Measurements from ENCODE around the gene EMP1. TPM values are rescaled to one million over a fixed set of nuclear protein-coding genes. Genes with fewer than 3 reads are reported as not detected.

Gene EMP1
- total RNA-seq, 1 experiment from 2014 or later: 97.8 TPM

- DNase-seq (ENCODE audit: low spot score): no peak
Measured at GRCh38 chr12:13222076-13222475, 25.6 kb downstream of the EMP1 start.

DNA sequence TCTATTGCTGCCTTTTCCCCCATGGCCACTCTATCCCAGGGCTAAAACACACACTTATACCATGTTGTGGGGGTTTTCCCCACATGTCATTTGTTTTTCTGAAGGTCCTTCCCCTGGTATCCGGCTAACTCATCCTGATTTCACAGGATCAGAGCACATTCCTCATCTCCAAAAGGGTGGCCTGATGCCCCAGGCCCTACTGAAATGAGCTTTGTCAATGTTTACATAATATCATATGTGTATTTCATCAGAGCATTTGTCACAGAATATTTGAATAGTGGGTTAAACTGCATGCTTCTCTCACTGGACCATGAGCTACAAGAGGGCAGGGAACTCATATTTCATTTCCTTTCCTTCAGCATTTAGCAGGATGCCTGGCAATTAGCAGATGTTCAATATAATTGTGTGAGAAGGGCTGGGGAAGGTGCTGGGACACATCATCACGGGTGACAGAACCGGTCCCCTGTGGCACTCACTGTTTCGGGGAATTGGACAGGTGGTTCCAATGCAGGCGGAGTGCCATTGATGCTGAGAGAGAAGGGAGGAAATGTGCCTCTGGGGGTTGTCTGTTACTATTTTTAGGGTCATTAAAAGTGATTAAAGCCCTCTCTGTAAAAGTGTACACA, 26.8 kb downstream of the EMP1 start:
- DNase-seq (ENCODE audit: low spot score): peak; percentile 78

GRCh38 chr12:13223941-13224340, 27.4 kb downstream of the EMP1 start:
- no peak for DNase-seq (ENCODE audit: low spot score)

DNA sequence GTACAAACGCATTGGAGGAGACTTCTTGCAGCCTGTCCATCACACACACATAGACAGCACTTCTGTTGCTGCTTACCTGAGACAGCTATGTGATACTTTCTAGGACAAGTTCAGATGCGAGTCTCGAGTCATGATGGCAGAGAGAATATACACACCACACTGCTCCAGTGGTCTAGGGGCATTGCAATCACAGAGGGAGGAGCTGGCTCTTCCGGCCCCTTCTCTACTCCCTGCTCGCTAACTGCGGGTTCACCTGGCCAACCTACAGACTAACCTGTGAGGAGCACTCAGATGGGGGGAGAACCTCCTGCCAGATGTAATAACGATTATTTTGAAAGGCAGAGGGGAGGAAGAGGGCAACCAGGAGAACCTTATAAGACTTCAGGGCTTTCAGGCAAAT, 30.7 kb downstream of the EMP1 start:
- no peak for DNase-seq (ENCODE audit: low spot score)

- no peak for DNase-seq (ENCODE audit: low spot score)
Measured at GRCh38 chr12:13228579-13228978, 32.1 kb downstream of the EMP1 start.

DNA sequence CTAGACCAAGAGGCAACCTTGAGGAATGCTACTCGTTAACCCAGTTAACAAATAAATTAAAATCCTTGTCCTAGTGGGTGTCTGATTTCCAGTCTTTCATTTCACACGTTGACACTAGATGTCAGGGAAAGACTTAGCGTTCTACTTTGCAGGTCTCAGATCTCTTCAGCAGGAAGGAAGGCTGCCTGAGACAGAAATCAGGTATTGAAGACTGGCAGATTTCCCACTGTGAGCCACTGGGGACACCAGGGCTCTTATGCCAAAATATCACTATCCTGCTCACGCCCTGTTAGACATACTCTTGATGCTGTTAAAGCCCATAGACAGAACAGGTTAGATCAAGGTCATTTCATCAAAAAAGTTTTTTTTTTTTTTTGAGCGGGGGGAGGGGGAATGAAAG, 33.0 kb downstream of the EMP1 start:
- no peak for DNase-seq (ENCODE audit: low spot score)

DNA sequence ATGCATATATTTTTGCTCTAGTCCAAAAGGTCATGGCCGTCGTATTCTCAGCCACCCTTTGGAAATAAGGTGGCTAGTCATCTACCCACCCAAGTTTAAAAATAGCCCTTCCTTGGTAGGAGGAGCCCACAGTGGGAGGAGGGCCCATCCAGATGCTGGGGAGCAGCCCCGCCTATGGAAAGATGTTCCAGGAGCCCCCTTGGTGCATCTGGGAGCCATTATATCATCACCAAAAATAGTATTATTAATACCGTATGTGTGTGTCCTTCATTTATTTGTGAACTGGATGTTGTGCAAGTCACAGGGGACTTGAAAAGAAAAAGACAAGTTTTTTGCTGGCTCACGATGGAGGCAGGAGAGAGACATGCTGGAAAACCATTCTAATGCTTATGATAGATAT, 34.0 kb downstream of the EMP1 start:
- DNase-seq (ENCODE audit: low spot score): no peak

DNA sequence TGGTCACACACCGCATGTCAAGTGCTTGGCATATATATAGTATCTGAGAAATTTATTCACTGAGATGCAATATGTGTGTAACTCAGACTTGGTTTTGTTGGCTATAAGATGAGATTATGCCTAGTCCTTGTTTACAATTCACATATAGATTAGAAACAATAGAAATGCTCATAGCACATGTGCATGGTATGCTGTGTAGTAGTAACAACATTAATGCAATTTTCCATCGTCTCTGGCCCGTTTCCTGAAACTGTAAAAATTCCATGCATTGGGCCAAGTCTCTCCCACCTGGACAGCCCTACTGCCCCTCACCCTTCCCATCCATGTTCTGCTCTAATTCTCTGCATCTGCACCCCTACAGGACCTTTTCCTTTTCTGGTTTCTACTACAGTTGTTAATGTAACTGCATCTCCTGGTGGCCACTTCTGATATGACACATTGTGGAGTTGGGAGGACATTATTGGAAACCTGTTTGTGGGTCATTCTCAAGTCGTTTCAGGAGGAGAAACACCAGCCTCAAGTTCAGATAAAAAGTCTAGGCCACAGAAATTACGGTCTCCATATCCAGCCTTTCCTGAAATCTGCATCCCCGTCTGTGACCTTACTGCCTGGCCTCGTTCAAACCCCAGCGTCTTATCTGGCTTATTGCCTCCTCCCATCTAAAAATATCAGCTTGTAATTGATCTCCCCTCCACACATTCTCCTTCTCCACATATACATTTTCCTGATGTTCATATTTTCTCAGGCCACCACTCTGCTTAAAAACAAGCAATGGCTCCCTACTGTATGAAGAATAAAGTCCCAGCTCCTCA, 37.5 kb downstream of the EMP1 start:
- DNase-seq (ENCODE audit: low spot score): peak; percentile 62

- DNase-seq (ENCODE audit: low spot score): no peak
Measured at GRCh38 chr12:13238204-13238603, 41.7 kb downstream of the EMP1 start.

DNA sequence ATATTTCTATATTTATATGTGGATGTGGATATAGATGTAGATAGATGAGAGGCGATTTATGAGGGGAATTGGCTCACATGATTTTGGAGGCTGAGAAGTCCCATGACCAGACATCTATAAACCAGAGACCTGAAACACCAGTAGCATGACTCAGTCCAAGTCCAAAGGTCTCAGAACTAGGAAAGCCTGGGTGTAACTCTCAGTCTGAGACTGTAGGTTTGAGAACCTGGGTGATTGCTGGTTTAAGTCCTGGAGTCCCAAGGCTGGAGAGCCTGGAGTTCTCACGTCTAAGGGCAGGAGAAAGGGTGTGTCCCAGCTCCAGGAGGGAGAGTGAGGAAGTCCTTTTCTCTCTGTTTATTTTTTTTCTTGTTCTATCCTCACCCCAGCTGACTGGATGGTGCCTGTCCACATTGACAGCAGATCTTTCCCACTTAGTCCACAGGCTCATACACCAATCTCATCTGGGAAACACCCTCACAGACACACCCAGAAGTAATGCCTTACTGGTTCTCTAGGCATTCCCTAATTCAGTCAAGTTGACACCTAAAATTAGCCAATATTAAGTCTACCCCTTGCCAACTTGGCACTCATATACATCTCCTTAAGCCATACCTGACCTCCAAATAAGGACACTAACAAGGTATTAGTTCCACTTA, 45.4 kb downstream of the EMP1 start:
- DNase-seq (ENCODE audit: low spot score): no peak

DNA sequence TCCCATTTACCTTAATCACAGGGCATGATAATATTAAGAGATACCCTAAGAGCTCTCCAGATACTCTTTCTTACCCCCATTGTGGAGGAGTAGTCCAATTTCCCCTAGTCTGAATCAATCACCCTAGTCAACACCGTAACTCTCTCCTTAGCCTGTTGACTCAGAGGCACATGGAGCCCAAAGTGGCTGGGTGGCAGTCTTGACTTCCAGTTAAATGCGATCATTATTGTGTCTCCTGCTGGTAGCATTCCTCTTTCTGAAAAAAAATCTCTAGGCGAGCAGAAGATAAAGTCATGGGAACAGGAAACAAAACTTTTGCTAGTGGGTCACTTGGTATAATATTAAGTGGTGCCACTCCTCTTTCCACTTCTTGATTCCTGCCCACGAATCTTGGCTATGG, 46.4 kb downstream of the EMP1 start:
- no peak for DNase-seq (ENCODE audit: low spot score)

DNA sequence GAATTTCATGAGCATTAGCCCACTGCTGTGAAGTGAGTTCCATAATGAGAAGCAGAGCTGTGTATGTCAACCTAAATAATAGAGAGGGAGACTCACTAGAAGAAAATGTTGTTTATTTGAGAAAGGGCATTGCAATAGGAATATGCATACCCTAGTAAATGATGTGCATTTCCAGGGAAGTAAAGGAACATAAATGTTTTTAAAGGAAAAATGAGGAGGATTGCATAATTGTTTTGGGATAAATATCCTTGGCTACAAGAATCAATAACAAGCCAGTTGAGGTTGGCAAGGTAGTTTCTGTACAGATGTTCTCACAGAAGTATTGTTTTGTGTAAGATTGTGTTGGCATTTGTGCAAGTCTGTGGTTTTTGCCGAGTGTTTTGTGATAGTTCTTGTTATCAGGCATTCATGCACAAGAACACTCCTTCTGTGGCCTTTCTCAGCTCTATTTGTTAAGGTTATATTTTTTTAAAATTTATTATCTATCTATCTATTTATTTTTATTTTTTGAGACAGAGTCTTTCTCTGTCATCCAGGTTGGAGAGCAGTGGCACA, 47.1 kb downstream of the EMP1 start:
- DNase-seq (ENCODE audit: low spot score): no peak

GRCh38 chr12:13247596-13247995, 51.1 kb downstream of the EMP1 start:
- no peak for DNase-seq (ENCODE audit: low spot score)

- no peak for DNase-seq (ENCODE audit: low spot score)
Measured at GRCh38 chr12:13248964-13249363, 52.4 kb downstream of the EMP1 start.

- no peak for DNase-seq (ENCODE audit: low spot score)
Measured at GRCh38 chr12:13250416-13250815, 53.9 kb downstream of the EMP1 start.

GRCh38 chr12:13251521-13251920, 55.0 kb downstream of the EMP1 start:
- no peak for DNase-seq (ENCODE audit: low spot score)

- no peak for DNase-seq (ENCODE audit: low spot score)
Measured at GRCh38 chr12:13252024-13252423, 55.5 kb downstream of the EMP1 start.

GRCh38 chr12:13252616-13253015, 56.1 kb downstream of the EMP1 start:
- DNase-seq (ENCODE audit: low spot score): no peak

DNA sequence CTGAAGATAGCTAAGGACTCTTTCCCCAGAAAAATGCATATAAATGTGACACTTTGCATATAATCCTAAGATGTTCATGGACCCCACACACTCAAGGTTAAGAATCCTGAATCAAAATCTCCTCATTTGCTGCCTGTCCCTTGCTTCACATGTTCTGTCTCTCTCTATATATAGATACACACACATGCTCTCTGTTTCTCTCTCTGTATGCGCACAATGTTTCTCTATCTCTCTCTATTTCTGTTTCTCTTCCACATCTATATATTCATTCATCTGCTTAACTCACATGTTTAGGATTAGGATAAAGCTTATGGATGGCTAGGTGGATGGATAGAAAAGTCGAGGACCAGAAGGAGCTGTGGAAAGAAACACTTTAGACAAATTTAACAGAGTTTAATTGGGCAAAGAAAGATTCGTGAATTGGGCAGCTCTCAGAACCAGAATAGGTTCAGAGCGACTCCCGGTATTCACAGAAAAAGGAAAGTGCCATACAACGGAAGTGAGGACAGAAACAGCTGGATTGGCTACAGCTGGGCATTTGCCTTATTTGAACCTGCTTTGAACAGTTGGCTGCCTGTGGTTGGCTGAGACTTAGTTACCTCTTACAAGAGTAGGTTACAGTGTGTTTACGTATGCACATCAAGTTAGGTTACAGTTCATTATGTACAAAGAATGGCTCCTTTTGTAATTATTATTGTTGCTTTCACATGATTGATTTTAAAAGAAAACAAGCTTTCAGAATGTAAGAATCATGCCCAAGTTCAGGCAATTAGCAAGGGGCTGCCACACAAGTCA, 57.6 kb downstream of the EMP1 start:
- DNase-seq (ENCODE audit: low spot score): no peak

DNA sequence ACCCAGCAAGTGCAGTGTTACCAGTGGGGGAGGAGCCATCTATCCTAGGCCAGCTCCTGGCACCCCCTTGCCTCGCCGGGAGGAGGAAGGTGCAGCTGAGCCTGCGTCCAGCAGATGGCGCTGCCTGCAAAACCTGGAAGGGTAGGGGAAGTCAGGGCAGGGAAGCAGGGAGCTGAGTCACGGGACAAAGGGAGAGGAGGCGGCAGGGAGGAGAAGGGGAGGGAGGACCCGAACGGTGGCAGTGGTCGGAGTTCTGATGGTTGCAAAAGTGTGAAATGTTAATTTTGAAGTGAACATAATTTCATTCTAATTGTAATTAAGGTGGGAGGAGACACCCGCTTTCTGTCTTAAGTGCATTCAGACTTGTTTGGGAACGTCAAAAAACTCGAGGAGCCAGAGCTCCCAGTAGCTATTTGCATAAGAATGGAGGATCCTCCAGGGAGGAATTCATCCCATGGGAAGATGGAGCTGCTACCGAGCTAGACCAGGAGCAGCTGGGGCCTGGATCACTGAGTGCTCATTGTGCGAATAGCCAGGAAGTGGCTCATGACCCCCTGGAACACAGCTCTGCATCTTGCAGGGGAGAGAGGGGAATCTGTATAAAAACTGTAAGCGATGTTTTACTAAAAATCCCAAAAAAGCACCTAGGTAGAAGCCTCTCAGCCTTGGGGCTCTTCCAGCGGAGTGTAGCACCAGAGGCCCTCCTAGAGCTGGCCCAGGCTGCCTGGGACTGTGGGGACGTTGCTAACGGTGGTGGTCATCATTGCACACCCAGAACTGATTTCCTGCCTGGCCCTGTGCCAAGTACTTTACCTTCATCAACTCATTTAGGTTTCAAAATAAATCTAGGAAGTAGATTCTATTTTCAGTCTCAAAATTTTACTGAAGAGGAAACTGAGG, 59.5 kb downstream of the EMP1 start:
- DNase-seq (ENCODE audit: low spot score): peak; percentile 98

- no peak for DNase-seq (ENCODE audit: low spot score)
Measured at GRCh38 chr12:13256692-13257045, 60.1 kb downstream of the EMP1 start.
